Stimulated activated CD4-positive, alpha-beta T cell treated with anti-CD3 and anti-CD28 coated beads, Interleukin-4, amount 100 ng/mL, for 4 hours (primary cell): Measurements from ENCODE around the gene ARPP21.
"Not testable (repeated sequence)": the region's sequence is repeated elsewhere in the genome, so short reads cannot be mapped to it uniquely, and the experiment has no call there.

ENCODE experiments used
- DNase-seq, 2 experiments: peaks; one replicate each; pipeline ENCODE4 v3.0.0-alpha.2; 2020

Gene ARPP21

DNA sequence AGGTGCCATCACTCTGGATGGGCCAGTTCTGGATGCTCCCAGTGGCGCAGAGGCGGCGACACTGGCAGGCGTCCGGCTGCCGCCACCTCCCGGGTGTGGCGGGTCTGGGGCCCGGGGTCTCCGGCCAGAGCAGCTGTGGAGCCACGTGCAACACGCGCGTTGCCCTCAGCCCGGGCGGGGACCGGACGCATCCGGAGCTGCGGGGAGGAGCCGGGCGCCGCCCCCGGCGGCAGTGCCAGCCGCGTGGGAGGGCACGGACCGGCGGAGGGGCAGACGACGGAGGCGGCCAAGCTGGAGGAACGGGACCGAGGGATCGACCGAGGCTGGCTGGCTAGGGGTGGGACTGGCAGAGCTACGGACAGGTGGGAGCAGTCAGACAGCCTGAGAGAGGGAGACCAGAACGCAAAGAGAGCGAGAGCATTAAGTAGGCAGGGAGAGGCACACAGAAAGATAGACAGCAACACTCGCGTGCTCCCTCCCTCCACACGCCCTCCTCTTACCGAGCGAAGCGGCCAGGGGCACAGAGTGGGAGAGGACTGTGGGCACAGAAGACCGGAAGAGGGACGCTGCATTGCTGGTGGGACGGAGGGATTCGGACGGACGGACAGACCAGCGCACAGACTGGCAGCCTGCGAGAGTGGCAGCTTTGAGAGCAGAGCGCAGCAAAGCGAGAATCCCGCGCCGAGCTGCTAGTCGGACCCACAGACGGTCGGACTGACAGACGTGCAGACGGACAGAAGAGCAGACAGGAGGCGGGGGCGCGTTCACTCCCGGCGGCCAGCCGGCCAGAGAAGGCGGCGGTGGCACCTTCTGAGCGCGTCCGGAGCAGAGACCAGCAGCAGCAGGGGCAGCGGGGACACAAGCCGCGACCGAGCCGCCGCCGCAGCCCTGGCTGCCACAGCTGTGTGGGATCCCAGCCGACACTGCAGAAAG is at the start of gene ARPP21:
Gene ARPP21, plus strand, starts transcription at position 272 of the 933 bp plus-strand sequence. CDS start 42,227 bp downstream, outside the sequence.
- no peak for DNase-seq

DNA sequence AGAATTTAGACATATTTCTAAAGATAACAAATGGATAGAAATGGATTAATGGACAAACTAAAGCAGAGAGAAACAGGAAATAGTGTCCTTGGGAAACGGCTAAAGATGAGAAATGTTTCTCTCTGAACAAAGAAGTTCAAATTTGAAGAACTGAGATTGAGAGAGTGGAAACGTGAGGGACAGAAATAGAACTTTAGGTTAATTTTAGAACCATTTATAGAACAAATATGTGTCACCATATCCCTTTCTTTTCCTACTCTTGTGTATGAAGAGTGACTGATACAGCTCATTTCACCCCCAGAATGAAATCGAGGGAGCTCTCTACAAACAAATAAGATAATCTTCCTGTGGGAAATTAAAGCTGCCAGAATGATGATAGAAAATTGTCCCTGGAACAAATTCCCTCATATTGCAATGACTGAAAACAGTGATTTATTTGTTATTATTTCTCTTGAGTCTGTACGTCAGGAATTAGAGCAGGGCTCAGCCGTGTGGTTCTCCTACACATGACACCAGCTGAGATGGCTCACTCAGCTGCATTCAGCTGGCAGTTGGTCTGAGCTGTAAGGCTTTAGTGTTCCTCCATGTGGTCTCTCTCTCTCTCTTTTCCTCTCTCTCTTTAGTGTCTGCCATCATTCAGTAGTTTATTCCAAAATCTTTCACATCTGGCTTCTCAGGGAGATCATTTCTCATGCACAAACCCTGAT is 46.6 kb upstream of the ARPP21 start:
- DNase-seq, result no peak

DNA sequence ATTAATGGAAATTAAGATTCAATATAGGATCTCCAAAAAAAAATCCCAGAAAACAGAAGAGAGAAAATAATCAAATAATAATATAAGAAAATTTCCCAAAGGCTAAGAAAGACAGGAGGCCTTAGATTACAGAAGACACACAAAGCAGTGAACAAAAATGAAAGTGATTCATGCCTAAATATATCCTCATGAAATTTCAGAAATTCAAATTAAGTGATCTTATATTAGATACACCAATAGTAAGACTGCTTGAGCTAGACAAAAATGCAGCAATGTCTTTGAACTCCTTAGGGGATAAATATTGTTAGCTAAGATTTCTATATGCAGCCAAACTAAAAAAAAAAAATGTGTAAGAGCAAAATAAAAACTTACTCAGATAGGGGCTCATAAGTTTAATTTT is 44.6 kb upstream of the ARPP21 start:
- no peak for DNase-seq

DNA sequence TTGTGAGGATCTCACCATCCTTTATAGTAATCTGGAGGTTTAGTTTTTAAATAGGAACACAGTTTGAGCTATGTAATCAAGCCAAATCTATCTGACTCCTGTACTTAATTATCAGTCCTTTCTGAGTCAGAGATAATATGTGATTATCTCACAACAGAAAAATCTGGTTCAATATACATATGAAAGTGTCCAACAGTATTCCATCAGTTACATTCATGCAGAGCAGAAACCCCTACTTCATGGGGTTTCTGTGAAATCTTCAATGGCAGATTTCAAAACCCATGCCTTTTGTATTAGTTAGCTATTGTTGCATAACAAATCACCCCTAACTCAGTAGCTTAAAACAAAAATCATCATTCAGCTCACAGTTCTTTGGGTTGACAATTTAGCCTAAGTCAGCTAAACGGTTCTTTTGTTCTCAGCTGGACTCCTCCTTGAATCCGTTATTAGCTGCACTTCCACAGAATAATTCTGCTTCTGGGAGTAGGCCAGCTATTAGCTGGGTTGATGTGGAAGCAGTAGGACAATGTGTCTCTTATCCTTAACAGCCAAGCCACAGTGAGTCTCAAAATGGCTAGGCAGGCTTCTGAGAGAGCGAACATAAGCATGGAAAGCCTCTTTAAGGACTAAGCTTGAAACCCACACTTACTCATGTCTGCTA is 42.9 kb upstream of the ARPP21 start:
- no peak for DNase-seq

DNA sequence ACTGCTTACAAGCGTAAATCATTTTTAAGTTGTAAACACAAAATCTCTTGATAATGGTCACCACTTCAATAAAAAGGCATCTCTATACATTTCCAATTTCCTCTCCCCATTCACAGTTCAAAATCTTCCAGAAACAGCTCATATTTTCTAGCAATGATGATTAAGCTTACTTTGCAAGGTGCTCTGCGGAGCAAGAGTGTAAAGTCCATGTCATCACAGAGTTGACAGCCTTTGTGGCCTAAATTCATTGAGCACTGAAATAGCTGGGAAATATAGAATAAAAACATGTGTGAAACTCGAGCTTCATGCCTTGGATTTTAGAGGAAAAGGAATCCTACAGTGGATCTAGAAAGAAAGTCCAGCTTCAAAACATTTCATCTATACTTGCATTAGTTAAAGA is 41.8 kb upstream of the ARPP21 start:
- DNase-seq, result no peak

DNA sequence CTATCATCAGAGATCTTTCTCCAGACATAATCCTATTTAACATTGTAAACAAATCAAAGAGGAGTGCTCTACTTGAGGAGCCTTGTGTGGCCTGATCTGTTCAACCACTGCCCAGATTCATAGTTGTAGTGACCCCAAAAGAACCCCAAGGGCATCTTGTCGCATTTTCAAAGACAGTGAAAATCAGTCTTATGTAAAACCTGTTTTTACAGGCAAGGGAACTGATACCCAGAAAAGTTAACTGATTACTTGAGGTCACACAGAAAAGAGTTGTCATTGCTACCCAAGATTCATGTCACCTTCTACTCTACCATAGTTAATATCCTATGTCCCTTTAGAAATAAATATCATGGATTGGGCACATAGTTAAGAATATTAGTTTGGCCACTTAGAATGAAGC is 40.5 kb upstream of the ARPP21 start:
- DNase-seq, result no peak

DNA sequence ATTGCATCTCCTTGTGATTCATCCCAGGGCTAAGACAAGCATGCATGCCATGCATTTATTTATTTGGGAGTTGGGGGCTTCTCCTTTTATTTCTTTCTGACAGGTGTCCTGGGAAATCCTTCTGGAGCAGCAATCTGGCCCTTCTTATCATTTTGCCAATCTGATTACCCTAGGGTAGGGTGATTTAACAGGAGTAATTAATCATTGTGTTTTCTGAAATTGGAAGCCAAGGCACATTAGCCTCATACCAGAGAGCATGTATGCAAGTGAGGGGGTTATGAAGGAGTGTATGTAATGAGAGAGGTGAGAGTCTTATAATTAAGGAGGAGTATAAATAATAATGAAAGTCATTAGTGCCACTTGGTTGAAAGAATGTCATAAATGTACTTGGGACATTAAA is 37.4 kb upstream of the ARPP21 start:
- DNase-seq, result no peak

DNA sequence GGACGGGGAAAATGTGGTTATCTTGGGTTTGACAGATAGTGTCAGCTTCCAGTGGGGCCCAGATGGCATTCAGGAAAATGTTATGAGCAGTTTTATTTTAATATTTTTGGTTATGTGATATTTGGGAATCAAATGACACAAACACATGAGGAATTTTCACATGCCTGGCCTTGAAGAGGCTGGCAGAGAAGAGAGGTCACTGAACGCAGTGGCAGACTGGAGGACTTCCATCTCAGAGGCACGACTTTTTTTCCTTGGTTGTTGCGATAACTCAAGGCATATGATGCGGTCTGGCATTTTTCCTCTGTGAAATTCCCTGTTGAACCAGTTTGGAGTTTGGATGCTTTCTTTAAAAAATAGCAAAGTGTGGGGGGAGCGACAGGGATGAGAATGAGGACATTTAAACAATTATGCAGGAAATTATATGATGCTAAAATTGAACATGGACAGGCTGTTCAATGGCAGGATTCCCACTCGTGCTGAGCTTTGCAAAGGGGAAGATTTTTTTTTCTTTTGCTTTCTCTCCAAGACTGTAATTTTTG is 36.9 kb upstream of the ARPP21 start:
- DNase-seq, result no peak

DNA sequence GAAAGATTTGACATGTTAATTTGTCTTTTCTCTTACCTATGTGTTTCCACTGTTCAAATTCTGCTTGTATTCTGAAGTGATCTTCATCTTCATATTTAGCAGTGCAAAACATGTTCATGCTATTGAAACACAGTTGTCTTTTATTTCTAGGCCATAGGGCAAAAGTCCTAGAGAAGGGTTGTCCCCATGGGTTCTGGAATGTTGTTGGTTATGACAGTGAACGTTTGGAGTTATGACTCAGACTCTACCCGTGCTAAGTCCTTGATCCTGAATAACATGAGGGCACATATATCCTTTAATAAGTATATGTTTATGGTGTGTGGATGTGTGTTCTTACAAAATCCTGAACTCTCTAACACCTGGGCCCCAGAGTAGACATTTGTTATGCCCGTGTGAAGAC is 23.0 kb upstream of the ARPP21 start:
- DNase-seq, result no peak

DNA sequence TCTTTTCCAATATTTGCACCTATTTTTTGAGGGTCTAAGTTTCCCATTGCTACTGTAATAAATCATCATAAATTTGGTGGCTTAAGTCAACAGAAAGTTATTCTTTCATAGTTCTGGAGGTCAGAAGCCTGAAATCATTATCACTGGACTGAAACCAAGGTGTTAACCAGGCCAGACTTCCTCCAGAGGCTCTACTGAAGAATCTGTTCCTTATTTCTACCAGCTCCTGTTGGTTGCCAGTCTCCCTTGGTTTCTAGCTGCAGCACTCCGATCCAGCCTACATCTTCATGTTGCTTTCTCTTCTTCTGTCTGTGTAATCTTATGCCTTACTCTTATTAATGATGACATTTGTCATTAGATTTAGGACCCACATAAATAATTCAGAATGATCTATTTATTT is 22.0 kb upstream of the ARPP21 start:
- DNase-seq, result no peak

DNA sequence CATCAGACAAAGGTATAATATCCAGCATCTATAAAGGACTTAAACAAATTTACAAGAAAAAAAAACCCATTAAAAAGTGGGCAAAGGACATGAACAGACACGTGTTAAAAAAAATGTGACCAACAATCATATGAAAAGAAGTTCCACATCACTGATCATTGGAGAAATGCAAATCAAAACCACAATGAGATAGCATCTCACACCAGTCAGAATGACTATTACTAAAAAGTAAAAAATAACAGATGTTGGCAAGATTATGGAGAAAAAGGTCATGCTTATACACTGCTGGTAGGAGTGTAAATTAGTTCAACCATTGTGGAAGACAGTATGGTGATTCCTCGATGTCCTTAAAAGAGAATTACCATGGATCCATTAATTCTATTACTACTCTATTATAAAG is 19.1 kb upstream of the ARPP21 start:
- not testable (repeated sequence) for DNase-seq

DNA sequence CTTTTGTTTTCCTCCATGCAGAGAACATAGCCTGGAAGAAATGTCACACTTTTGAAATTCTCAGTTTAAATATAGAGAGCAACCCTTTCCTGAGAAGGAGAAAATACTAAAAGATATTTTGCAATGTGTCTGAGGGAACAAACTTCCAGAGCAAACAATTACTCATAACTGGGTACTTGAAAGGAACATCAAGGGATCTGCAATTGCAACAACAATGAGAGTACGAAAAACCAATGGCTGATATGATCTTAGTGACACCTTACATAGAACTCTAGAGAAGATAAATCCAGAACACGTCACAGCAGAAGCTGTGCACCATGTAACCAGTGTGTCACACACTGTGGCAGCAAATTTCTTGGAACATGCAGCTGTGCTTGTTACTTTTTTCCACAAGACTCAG is 14.6 kb upstream of the ARPP21 start:
- DNase-seq, result no peak

DNA sequence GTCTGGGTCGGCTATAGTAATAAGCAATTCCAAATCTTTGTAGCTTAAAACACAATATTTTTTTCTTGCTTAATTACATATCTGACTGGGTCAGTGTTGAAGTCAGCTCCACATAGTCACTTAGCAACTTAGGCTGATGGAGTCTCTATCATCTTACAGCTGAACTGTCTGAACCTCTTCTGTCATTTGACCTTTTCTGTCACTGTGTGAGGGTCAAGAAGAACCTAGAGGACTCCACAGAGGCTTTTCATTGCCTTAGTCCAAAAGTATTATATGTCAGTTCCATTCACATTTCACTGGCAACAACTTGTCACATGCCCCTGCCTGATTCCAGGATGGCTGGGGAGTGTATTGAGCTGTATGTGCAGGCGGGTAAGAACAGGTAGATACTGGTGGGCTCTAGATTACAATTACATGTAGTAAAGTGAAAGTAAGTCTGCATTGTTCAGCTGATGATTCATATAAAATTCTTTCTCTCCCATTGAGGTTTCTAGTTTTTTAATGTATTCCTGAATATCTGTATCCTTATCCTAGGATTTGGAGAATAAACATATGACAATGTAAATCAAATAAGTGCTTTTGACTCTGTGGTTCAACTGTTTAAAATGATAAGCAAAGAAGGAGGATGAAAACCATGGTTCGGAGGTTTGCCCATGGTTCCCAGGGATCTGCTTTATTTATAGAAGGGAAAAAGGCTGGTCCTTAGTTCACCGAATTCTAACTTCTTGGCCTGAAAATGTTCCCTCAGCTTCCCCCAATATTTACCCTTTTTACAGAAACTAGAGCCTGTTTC is 5.8 kb upstream of the ARPP21 start:
- no peak for DNase-seq

DNA sequence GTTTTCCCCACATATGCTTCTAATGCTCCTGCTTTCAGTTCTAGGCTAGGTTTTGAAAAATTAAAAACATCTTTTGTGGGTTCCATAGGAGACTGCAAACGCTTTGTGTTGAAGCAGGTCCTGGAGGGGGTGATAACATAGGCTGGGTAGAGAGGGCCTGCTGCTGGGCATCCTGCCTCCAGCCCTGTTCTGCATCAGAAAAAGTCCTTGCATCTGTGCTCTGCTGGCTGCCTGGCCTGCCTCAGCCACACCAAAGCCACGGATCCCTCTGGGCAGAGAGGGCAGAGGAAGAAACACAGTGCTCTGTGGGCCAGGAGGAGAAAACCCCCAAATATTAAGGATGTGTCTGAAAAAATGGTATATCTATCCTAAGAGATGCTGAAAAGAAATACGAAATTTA is 3.9 kb upstream of the ARPP21 start:
- DNase-seq, result no peak

DNA sequence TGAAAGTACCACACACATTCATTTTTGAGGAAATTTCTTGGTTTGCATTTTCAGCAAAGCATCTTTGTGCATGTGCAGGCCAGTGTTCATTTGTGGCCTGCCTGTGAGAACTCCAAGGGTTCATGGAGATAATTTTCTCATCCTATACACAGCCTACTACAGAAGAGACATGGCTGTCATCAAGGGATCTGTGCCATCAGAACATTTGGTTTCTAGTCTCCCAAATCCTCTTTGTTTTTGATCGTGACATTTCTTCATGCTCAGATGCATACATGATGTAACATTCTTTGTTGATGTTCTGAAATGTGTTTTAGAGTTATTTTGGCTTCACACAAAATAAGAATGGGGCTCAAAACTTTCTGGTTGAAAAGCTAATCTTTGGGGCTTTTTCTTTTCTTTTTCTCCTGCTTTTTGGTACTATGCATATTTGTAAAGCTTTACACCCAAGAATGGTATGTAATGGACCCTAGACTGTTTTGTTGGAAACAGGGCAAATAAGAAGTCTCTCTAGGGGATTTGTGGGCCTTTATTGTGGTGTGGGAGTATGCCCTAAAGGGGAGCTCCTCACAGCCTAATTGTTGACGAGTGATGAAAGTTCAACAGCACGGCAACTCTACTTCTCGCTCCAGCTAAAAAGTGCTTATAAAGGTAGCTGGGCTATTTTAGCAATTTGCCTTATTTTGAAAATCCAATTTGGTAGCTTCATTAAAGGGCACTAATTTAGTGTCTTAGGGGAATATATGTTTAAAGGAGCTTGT is 3.2 kb upstream of the ARPP21 start:
- DNase-seq, result no peak

DNA sequence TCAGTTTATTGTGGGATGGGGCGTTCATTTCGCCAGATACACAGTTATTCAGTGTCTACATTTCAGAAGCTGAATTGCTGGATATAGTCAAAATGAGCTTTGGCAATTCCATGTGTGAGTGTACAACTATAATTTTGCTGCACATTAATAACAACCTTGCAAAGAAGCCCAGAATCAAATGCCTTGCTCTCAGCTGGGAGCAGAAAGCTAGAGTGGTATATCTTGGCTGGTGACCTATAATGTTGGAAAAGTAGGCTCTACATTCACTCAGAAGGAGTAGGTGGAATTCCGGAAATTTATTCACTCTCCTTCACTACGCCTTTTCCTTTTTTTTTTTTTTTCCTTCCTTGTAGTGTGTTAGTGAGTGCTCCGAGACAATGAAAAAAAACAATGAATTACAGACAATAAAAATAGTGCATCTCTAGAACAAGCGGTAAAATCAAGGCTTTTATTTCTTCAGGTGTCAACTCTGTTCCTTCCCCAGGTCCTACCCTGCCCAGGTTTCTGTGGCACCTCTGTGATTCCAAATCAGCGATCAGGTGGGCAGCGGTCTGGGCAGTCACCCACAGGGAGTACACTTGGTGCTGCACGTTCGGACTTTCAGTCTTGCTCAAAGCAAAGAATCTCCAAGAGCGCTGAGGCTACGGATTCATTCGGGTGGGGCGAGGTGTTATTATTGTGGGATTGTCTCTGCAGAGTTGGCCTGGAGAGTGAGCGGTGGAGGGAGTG is 910 bp upstream of the ARPP21 start:
- no peak for DNase-seq

DNA sequence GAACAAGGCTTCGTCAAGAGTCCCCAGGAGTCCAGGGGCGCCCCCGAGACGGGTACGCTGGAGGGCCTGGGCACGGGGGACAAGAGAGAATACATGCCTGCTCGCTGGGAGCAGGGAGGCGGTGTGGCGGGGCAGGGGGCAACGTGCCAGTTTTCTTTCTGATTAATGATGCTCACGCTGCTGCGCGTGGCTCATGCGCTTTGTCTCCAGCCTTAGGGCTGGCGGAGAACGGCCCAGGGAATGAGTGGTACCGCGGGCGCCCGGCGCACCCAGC is 408 bp upstream of the ARPP21 start:
- DNase-seq, result no peak

DNA sequence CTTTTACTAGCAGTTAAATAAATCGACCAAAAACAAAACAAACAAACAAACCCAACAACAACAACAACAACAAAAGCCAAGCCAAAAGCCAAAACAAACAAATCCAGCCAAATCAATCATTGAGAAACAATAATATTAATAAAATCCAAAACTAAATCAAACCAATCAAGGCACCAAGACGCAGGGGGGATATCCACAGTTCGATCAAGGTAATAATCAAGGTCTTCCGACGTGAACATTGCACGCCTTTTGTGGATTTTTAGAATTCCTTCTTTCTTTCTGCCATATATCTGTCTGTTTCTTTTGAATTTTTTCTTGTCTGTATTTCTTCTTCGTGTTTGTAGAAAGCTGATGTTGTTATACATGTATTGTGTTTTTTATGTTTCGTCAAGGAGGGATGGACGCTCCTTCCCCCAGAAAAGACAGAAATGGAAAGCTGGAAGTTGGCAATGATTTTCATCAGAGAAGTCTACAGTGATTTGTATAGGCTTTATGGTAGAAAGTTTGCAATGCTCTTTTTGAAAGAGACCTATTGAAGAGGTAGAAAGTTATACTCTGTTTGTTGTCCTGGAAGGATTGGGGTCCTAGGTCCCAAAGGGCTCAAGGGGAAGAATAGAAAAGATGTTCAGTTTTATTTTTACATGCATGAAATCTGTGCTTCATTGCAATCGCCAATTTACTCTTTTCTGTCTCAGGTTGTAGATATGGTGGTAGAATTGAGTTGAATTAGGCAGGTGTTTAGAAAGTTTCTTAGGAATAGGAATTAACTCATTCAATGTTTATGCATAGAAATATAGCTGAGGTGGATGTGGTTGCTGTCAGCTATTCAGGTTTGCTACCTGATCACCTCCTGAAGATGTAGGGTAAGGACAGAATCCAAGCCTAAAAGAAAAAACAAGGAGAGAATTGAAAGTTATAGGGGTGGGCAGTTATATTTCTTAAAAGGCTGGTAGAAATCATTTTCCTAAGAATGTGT is 1.2 kb downstream of the ARPP21 start:
- DNase-seq, result no peak

DNA sequence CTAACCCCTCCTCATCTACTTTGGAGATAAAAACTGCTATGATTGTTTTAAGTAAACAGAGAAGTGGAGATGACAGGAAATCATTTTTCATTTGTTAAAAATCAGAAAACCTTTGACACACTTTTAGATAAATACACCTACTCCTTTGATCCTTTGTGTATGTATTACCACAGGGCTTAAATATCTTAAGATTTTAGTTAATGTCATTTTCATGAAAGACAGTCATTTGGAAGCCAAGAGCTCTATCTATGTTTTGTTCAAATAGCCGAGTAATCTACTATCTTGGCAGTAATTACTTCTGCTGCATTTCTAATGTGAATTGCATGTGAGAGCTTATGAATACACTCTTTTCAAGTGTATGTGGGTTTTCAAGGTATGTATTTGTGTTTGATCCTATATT is 2.0 kb downstream of the ARPP21 start:
- no peak for DNase-seq

DNA sequence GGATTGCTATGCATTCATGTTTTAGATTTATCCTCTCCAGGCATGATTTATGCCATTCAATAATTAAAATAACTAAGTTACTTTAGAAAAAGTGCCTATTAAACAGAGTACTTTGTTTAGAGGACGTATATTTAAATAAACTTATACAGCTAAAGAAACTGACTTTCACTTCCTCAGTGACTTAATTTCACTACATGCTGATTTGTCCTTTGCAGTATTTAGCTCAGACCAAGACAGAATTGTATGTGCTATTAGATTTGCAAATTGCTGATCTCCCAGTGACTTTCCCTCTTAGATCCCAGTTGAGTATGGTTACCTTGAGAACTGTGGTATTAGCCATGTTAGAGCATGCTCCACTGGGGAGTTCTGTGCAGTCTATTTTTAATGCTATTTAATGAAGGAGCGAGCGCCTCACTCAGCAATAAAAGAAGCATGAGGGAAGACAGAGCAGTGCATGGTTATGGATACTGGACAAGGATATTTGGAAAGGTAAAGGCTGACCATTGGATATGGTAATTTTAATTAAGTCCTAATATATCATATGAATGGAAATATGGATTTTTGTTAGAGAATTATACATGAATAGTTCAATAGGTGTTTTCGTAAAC is 2.7 kb downstream of the ARPP21 start:
- DNase-seq, result no peak
